H1 (cell line): ENCODE data around the gene MFAP1. TPM values are rescaled to one million over a fixed set of nuclear protein-coding genes. Genes with fewer than 3 reads are reported as not detected.

Source experiments
- CTCF ChIA-PET: fragments of 300-600 bp; sonication (Branson Sonifier 250); formaldehyde crosslinking; loops from one replicate; lab custom pipeline; 2021; ENCODE audit not compliant: partially characterized antibody; lab: Charles Lee
- POLR2A ChIA-PET: fragments of 300-600 bp; sonication (Branson Sonifier 250); formaldehyde crosslinking; loops from one replicate; lab custom pipeline; 2021; ENCODE audit warnings: inconsistent platforms; ENCODE audit not compliant: partially characterized antibody; lab: Charles Lee
- DNase-seq, 2 experiments: peaks; one replicate each; pipeline versions ENCODE4 v3.0.0 to v3.0.0-alpha.2; 2010 to 2022; ENCODE audit warnings: low spot score in 2 of 2, low read depth in 1 of 2, mixed read lengths in 1 of 2
- FAIRE-seq: peaks from 2 replicates; lab custom pipeline; 2011; peaks lifted over from hg19 to GRCh38; lab: Jason Lieb, UNC
- H2AFZ ChIP-seq: 2 replicates; pipeline ENCODE4 v1.8.1; 2012; ENCODE audit warnings: low read length, inconsistent platforms
- H2AK5ac ChIP-seq: 2 replicates; pipeline ENCODE4 v1.6.1; 2013; ENCODE audit warnings: low read depth, low read length
- H2BK120ac ChIP-seq: replicated peaks from 2 replicates; pipeline ENCODE3; 2013; ENCODE audit warnings: low read depth, low read length, inconsistent platforms
- H2BK12ac ChIP-seq: 2 replicates; pipeline ENCODE4 v1.6.1; 2013; ENCODE audit warnings: low read depth, low read length
- H2BK15ac ChIP-seq: 2 replicates; pipeline ENCODE4 v1.6.1; 2013; ENCODE audit warnings: low read length
- H2BK20ac ChIP-seq: 2 replicates; pipeline ENCODE4 v1.6.1; 2013; ENCODE audit warnings: low read length
- H2BK5ac ChIP-seq: 2 replicates; pipeline ENCODE4 v1.6.1; 2013; ENCODE audit warnings: low read depth, low read length
- H3K14ac ChIP-seq: 2 replicates; pipeline ENCODE4 v1.6.1; 2013; ENCODE audit warnings: inconsistent platforms; ENCODE audit not compliant: insufficient read length
- H3K18ac ChIP-seq: 2 replicates; pipeline ENCODE4 v1.6.1; 2013; ENCODE audit warnings: low read length; ENCODE audit errors: extremely low read depth
- H3K23ac ChIP-seq: 2 replicates; pipeline ENCODE4 v1.6.1; 2013; ENCODE audit warnings: inconsistent platforms; ENCODE audit not compliant: insufficient read length
- H3K23me2 ChIP-seq: 2 replicates; pipeline ENCODE4 v1.6.1; 2013; ENCODE audit warnings: low read depth, low read length
- H3K27ac ChIP-seq: 2 replicates; pipeline ENCODE4 v1.6.1; 2011; ENCODE audit warnings: low read depth, low read length, inconsistent platforms
- H3K27me3 ChIP-seq, 4 experiments: replicated peaks in 1 of 4; 1 replicate in 1 of 4; 2 replicates in 3 of 4; pipeline versions ENCODE4 v1.6.1 to v1.8.1; 2011 to 2013; ENCODE audit warnings: low read length in 3 of 4, mild to moderate bottlenecking in 3 of 4, inconsistent platforms in 2 of 4, mixed read lengths in 2 of 4, moderate library complexity in 1 of 4; ENCODE audit not compliant: control insufficient read depth in 3 of 4, insufficient read depth in 3 of 4; ENCODE audit errors: extremely low read depth in 1 of 4
- H3K36me3 ChIP-seq, 4 experiments: 2 replicates each; pipeline versions ENCODE4 v1.6.1 to v1.8.1; 2011 to 2013; ENCODE audit warnings: mild to moderate bottlenecking in 4 of 4, low read length in 3 of 4, moderate library complexity in 2 of 4, control low read depth in 1 of 4, inconsistent platforms in 1 of 4; ENCODE audit not compliant: insufficient read depth in 4 of 4, control insufficient read depth in 2 of 4
- H3K4ac ChIP-seq: replicated peaks from 2 replicates; pipeline ENCODE3; 2013; ENCODE audit warnings: low read length, low read depth, mixed read lengths, inconsistent platforms; ENCODE audit not compliant: insufficient read length
- H3K4me1 ChIP-seq, 4 experiments: replicated peaks in 1 of 4; 1 replicate in 1 of 4; 2 replicates in 3 of 4; pipeline versions ENCODE4 v1.6.1 to v1.8.1; 2011 to 2013; ENCODE audit warnings: low read length in 3 of 4, inconsistent platforms in 2 of 4, mixed read lengths in 1 of 4; ENCODE audit not compliant: insufficient read depth in 4 of 4, control insufficient read depth in 3 of 4
- H3K4me2 ChIP-seq, 2 experiments: 2 replicates each; pipeline versions ENCODE4 v1.6.1 to v1.8.1; 2011 to 2013; ENCODE audit warnings: low read depth in 2 of 2, low read length in 2 of 2, control low read depth in 1 of 2, inconsistent platforms in 1 of 2, mild to moderate bottlenecking in 1 of 2; ENCODE audit not compliant: insufficient read depth in 1 of 2
- H3K4me3 ChIP-seq, 4 experiments: fragments of 200-600, 300-600 bp in 1 of 4; sonication (generic), shearing (Covaris generic), sonication (Bioruptor Twin) in 1 of 4; 2 replicates each; pipeline versions ENCODE4 v1.5.1 to v1.8.1; 2011 to 2016; ENCODE audit warnings: low read length in 4 of 4, low read depth in 3 of 4, control low read depth in 2 of 4, inconsistent platforms in 2 of 4, mild to moderate bottlenecking in 2 of 4, mixed read lengths in 1 of 4, moderate library complexity in 1 of 4; ENCODE audit not compliant: insufficient read depth in 2 of 4; ENCODE audit errors: extremely low read depth in 1 of 4
- H3K56ac ChIP-seq: replicated peaks from 2 replicates; pipeline ENCODE3; 2013; ENCODE audit warnings: low read depth, mild to moderate bottlenecking, mixed read lengths, low read length, inconsistent platforms; ENCODE audit not compliant: insufficient read length
- H3K79me1 ChIP-seq: 2 replicates; pipeline ENCODE4 v1.6.1; 2013; ENCODE audit warnings: low read depth, low read length, control low read depth
- H3K79me2 ChIP-seq, 2 experiments: 2 replicates each; pipeline versions ENCODE4 v1.6.1 to v1.8.1; 2012 to 2013; ENCODE audit warnings: low read length in 2 of 2, mild to moderate bottlenecking in 2 of 2, inconsistent platforms in 1 of 2; ENCODE audit not compliant: insufficient read depth in 2 of 2, control insufficient read depth in 1 of 2
- H3K9ac ChIP-seq, 4 experiments: replicated peaks in 1 of 4; 1 replicate in 1 of 4; 2 replicates in 3 of 4; pipeline versions ENCODE4 v1.6.1 to v1.8.1; 2011 to 2013; ENCODE audit warnings: low read depth in 3 of 4, low read length in 3 of 4, control low read depth in 2 of 4, mild to moderate bottlenecking in 2 of 4, moderate library complexity in 2 of 4, inconsistent platforms in 1 of 4; ENCODE audit errors: extremely low read depth in 1 of 4
- H3K9me3 ChIP-seq, 2 experiments: 2 replicates each; pipeline versions ENCODE4 v1.6.1 to v1.8.1; 2012 to 2013; ENCODE audit warnings: mild to moderate bottlenecking in 2 of 2, moderate library complexity in 2 of 2, control low read depth in 1 of 2, inconsistent platforms in 1 of 2, low read depth in 1 of 2, low read length in 1 of 2, mixed read lengths in 1 of 2; ENCODE audit not compliant: insufficient read depth in 2 of 2
- H4K20me1 ChIP-seq, 2 experiments: replicated peaks in 1 of 2; 2 replicates each; pipeline versions ENCODE3 to v1.8.1; 2011 to 2013; ENCODE audit warnings: inconsistent platforms in 2 of 2, low read length in 2 of 2, mild to moderate bottlenecking in 1 of 2; ENCODE audit not compliant: insufficient read depth in 2 of 2, control insufficient read depth in 1 of 2
- H4K5ac ChIP-seq: 2 replicates; pipeline ENCODE4 v1.6.1; 2013; ENCODE audit warnings: low read length, low read depth, mixed read lengths, inconsistent platforms; ENCODE audit not compliant: insufficient read length
- H4K8ac ChIP-seq: 2 replicates; pipeline ENCODE4 v1.8.0; 2013; ENCODE audit warnings: mild to moderate bottlenecking, moderate library complexity, low read length, inconsistent platforms; ENCODE audit not compliant: insufficient read depth; ENCODE audit errors: extremely low read depth
- H4K91ac ChIP-seq: replicated peaks from 2 replicates; pipeline ENCODE3; 2013; ENCODE audit warnings: low read length, mixed read lengths, inconsistent platforms; ENCODE audit not compliant: insufficient read length
- GABPA ChIP-seq: IDR thresholded peaks from 2 replicates; pipeline ENCODE4 v1.6.1; 2011; ENCODE audit warnings: mild to moderate bottlenecking, low read length, moderate library complexity, borderline replicate concordance; ENCODE audit not compliant: insufficient read depth
- GTF2F1 ChIP-seq: IDR thresholded peaks from 2 replicates; pipeline ENCODE4 v1.6.1; 2012; ENCODE audit warnings: low read depth, low read length, improper control_type of control experiment, borderline replicate concordance
- HDAC2 ChIP-seq, 2 experiments: fragments of 300-600 bp in 1 of 2; sonication (generic) in 1 of 2; IDR thresholded peaks; 2 replicates each; pipeline ENCODE4 v1.6.1; 2011 to 2012; ENCODE audit warnings: low read depth in 2 of 2, low read length in 2 of 2, mild to moderate bottlenecking in 2 of 2, moderate library complexity in 2 of 2, borderline replicate concordance in 1 of 2, inconsistent platforms in 1 of 2
- POLR2AphosphoS5 ChIP-seq: IDR thresholded peaks from 2 replicates; pipeline ENCODE4 v1.6.1; 2011; ENCODE audit warnings: low read depth, low read length
- SIN3A ChIP-seq, 2 experiments: IDR thresholded peaks in 1 of 2; conservative IDR thresholded peaks in 1 of 2; 2 replicates each; pipeline ENCODE4 v1.6.1; 2011 to 2012; ENCODE audit warnings: low read length in 2 of 2, improper control_type of control experiment in 1 of 2, low read depth in 1 of 2, mild to moderate bottlenecking in 1 of 2
- SIX5 ChIP-seq: IDR thresholded peaks from 2 replicates; pipeline ENCODE4 v1.6.1; 2011; ENCODE audit warnings: mild to moderate bottlenecking, low read depth, low read length
- TBP ChIP-seq: IDR thresholded peaks from 2 replicates; pipeline ENCODE4 v1.6.1; 2011; ENCODE audit warnings: low read depth, low read length, improper control_type of control experiment
- YY1 ChIP-seq: IDR thresholded peaks from 2 replicates; pipeline ENCODE4 v1.6.1; 2011; ENCODE audit warnings: low read depth, mild to moderate bottlenecking, low read length
- WGBS, 2 experiments: shearing (Covaris generic) in 1 of 2; methylation state at CpG; one replicate each; pipeline versions ENCODE4 v1.1.6 to v1.1.7; 2013 to 2015; ENCODE audit warnings: low lambda C conversion rate in 2 of 2, mixed read lengths in 2 of 2, inconsistent platforms in 1 of 2, low coverage in 1 of 2, missing lambda C conversion rate in 1 of 2; ENCODE audit not compliant: insufficient replicate concordance in 2 of 2, insufficient coverage in 1 of 2, insufficient read length in 1 of 2; ENCODE audit errors: extremely low coverage in 1 of 2, missing lambda C conversion rate in 1 of 2; 5-methylcytosine and 5-hydroxymethylcytosine counted together
- polyA plus RNA-seq, 7 experiments: library from polyadenylated mRNA; depleted of rRNA in 3 of 7; stranded (reverse) in 5 of 7; unstranded in 2 of 7; fragments of >200 nt in 5 of 7; fragments of 200-250 nt in 2 of 7; gene quantifications; 1 replicate in 5 of 7; 2 replicates in 1 of 7; 4 replicates in 1 of 7; pipeline versions ENCODE4 v1.2.1 to v1.2.3, GENCODE V29; 2011 to 2013; ENCODE audit warnings: missing spikeins in 2 of 7, mixed read lengths in 2 of 7
- total RNA-seq: library from RNA; stranded (reverse); fragmentation: NEBNext Ultra II Directional; extraction: Animal tissue kit (Norgen Biotek cat#: 25700); gene quantifications from 2 replicates; pipeline ENCODE4 v1.2.1, GENCODE V29; 2021
- TF ChIP-seq, protein P1 (sequence below): IDR thresholded peaks from 2 replicates; pipeline ENCODE4 v1.6.1; 2012; ENCODE audit warnings: inconsistent platforms

The MFAP1 gene
- total and polyA plus RNA-seq, 2 of the 8 experiments (the other 6 are each of a cell fraction or from before 2014, with no cell fraction given), result 23.6 to 36.7 TPM

DNA sequence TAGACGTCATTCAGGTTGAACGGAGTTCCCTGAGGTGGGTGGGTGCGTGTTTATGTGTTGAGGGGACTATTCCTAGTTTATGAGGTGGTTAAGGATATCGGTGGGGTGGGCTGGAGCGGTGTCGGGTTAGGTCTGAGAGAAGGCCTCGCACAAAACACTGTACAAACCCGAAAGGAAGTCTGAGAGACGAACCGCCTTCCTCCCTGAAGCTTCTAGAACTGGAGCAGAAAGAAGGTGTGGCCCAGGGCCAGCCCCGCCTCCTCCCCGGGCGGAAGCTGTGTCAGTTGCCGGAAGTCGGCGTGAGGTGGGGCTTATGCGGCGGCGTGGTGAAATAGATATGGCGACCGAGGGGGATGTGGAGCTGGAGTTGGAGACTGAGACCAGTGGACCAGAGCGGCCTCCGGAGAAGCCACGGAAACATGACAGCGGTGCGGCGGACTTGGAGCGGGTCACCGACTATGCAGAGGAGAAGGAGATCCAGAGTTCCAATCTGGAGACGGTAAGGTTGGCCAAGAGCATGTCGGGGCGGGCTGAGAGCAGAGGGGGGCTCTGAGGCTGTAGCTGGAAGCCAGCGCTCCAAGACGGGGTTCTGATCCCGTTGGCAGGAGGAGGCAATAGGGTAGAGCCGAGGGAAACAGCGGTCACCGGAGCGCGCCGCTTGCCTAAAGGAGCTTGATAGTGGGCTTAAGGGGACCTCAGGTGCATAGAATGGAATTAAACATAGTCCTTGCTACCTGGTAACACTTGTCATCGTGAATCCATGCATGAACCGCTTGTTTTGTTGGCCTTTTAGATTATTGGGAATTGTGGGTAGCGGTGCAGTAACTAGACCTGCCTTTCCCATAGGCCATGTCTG, 24.0 kb downstream of the MFAP1 start, which contains the start of gene HYPK:
Gene HYPK, plus strand, starts transcription at position 314 of the 856 bp plus-strand sequence. Its CDS starts 24 bp downstream, at position 338.
- Histone ChIP-seq H3K79me1 (no peaks in the 10 kb centered on the region), H3K14ac (no peak within 1 kb of the TSS), H3K56ac (peak within 1 kb of the TSS; percentile 39), H4K20me1 (peaks cover 0 to 3% of the 10 kb centered on the region in 2 experiments), H3K4me1 (peaks cover 7 to 16% (median 11%) of the 10 kb centered on the region in 4 experiments), H3K79me2 (peaks cover 0 to 13% of the 10 kb centered on the region in 2 experiments; a peak in 2 of 4 replicates), H2AK5ac (no peak within 1 kb of the TSS), H3K18ac (peak within 1 kb of the TSS; percentile 51), H4K8ac (no peak within 1 kb of the TSS), H3K9ac (peak within 1 kb of the TSS; percentile 61 to 84 (median 76)), H4K5ac (peak within 1 kb of the TSS; percentile 71), H3K36me3 (peaks cover 17 to 60% (median 19%) of the 10 kb centered on the region in 4 experiments), H3K4ac (peak within 1 kb of the TSS; percentile 55), H2BK20ac (peak within 1 kb of the TSS; percentile 28; the same call in 1 of the 2 replicates), H3K27ac (peak within 1 kb of the TSS; percentile 28; the same call in 1 of the 2 replicates), H3K9me3 (no peaks in the 10 kb centered on the region), H4K91ac (peak within 1 kb of the TSS; percentile 22), H2BK120ac (no peak within 1 kb of the TSS), H2BK12ac (peak within 1 kb of the TSS; percentile 71; the same call in 1 of the 2 replicates), H3K23me2 (no peaks in the 10 kb centered on the region), H3K27me3 (no peaks in the 10 kb centered on the region), H3K23ac (no peak within 1 kb of the TSS), H2AFZ (no peak within 1 kb of the TSS), H2BK15ac (peak within 1 kb of the TSS; percentile 31), H3K4me3 (peak within 1 kb of the TSS; percentile 67 to 97 (median 88)), H2BK5ac (peak within 1 kb of the TSS; percentile 55), H3K4me2 (peak within 1 kb of the TSS; percentile 75 to 86)
- FAIRE-seq (peak; percentile 19), DNase-seq (peak; percentile 41 to 88)
- ChIA-PET POLR2A (interaction anchor here (0.9 to 8.9 kb wide), 8 partner anchors 9 to 54 kb away, joined by 7 to 71 read pairs (median 8); partner anchors contain the start of genes ELL3, MFAP1, PDIA3 and WDR76), CTCF (interaction anchor here (0.7 to 1.9 kb wide), 3 partner anchors 11 to 706 kb away, joined by 3 to 5 read pairs (median 3); partner anchors contain the start of gene ELL3)
- WGBS, 2 experiments, result 11% methylated on average over 42 of the region's 44 CpGs; no CpG with 5 or more reads in 1 of the 2 experiments
- TF ChIP-seq, protein P1, sequence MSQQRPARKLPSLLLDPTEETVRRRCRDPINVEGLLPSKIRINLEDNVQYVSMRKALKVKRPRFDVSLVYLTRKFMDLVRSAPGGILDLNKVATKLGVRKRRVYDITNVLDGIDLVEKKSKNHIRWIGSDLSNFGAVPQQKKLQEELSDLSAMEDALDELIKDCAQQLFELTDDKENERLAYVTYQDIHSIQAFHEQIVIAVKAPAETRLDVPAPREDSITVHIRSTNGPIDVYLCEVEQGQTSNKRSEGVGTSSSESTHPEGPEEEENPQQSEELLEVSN, result peak; percentile 17; the same call in 1 of the 2 replicates
- peak; percentile 89 for TF ChIP-seq YY1
- TF ChIP-seq GABPA, result peak; percentile 87; the same call in 1 of the 2 replicates
- TF ChIP-seq POLR2AphosphoS5, result peak; percentile 94
- peak in 1 of 2 experiments; percentile 91; a peak in 2 of 4 replicates for TF ChIP-seq HDAC2 (IDR thresholded peaks at IDR 0.05; ENCODE audit: borderline replicate concordance in 1 of 2, low read depth in 2 of 2, low read length in 2 of 2)
- no peak for TF ChIP-seq SIX5
- TF ChIP-seq SIN3A (conservative IDR thresholded peaks at IDR 0.05 in 1 of 2, IDR thresholded peaks at IDR 0.05 in 1 of 2; ENCODE audit: low read depth in 1 of 2, low read length in 2 of 2), result peak; percentile 76 to 88; a peak in 3 of 4 replicates
- TF ChIP-seq GTF2F1, result no peak
- TF ChIP-seq TBP, result peak; percentile 75
